Retinal pigment epithelial cell (primary cell): ENCODE measurements around the gene CPED1.

Experiments used
- DNase-seq: peaks from one replicate; pipeline ENCODE4 v3.0.0-alpha.2; 2010; ENCODE audit warnings: low read depth
- H3K4me3 ChIP-seq: 2 replicates; pipeline ENCODE4 v1.5.1; 2011; ENCODE audit warnings: mild to moderate bottlenecking, low read length, control low read depth, moderate library complexity
- CTCF ChIP-seq: conservative IDR thresholded peaks from 2 replicates; pipeline ENCODE4 v1.5.1; 2011; ENCODE audit warnings: low read depth, low read length, control low read depth, inconsistent platforms

Gene CPED1

GRCh38 chr7:121101083-121101482, 112.6 kb downstream of the CPED1 start:
- no peak for TF ChIP-seq CTCF
- DNase-seq: no peak
- H3K4me3 ChIP-seq: no peak overlapping the region

DNA sequence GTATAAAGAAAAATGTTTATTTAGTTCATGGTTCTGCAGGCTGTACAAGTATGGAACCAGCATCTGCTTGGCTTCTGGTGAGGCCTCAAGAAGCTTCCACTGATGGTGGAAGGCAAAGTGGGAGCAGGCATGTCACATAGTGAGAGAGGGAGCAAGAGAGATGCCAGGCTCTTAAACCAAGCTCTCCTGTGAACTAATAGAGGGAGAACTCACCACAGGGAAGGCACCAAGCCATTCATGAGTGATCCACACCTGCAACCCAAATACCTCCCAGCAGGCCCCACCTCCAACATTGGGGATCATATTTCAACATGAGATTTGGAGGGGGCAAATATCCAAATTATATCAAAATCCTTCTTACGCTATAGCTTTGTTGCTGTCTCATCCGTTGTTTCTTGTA, 113.1 kb downstream of the CPED1 start:
- DNase-seq: no peak
- H3K4me3 ChIP-seq: no peak overlapping the region
- no peak for TF ChIP-seq CTCF

GRCh38 chr7:121102619-121103018, 114.1 kb downstream of the CPED1 start:
- no peak for TF ChIP-seq CTCF
- no peak overlapping the region for H3K4me3 ChIP-seq
- DNase-seq: no peak

GRCh38 chr7:121103086-121103485, 114.6 kb downstream of the CPED1 start:
- no peak overlapping the region for H3K4me3 ChIP-seq
- no peak for TF ChIP-seq CTCF
- DNase-seq: no peak

GRCh38 chr7:121103579-121103978, 115.1 kb downstream of the CPED1 start:
- TF ChIP-seq CTCF: no peak
- H3K4me3 ChIP-seq: no peak overlapping the region

DNA sequence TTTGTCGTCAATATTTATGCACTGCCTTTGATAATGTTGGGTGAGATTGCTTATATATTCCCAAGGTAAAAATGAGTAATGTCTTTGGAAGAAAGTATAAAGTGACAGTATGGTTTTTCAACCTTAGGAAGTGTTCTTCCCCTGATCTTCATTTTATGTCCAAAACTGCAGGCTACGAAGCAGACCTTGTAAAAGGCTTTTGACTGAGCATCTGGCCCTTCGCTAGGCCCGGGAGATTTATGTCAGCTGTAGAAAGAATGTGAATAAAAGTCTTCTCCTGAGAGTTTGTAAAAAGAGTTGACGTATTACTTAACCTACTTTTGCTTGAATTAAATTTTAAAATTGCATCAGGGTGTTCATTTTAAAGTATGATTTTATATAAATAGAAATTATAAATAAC, 116.8 kb downstream of the CPED1 start:
- no peak for TF ChIP-seq CTCF

More at GRCh38 chr7:121103579-121103978, 115.1 kb downstream of the CPED1 start:
- DNase-seq: no peak

DNA sequence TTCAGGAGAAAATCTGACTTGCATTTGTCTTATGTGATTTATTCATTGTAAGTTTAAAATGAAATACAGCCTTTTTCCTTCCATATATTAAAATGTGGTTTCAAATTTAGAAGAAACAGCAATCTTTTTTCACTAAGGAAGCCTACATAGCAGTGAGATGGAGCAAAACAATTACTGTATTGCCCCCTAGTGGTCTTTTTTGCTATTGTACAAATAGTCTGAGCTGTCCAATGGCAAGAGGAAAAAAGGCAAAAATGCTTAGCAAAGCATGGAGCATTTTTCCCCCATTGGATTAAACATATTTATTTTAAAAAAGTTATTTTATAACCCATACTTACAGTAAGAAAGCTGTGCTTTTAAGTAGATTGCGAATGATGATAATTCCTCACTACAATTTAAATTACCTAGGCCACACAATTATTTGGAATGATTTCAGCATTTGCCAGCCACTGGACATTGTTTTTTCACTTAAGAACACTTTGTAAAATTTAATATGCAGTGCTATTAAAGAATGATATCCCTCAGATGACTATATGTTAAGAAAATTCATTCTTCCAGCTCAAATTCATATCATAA, 119.5 kb downstream of the CPED1 start:
- peak; percentile 72 for TF ChIP-seq CTCF
- no peak overlapping the region for H3K4me3 ChIP-seq
- DNase-seq: no peak

More for the DNA sequence above, 116.8 kb downstream of the CPED1 start:
- DNase-seq: no peak
- no peak overlapping the region for H3K4me3 ChIP-seq
